ENCODE data around the gene STK33. TPM values are rescaled to one million over a fixed set of nuclear protein-coding genes. Genes with fewer than 3 reads are reported as not detected.

The STK33 gene
- total and polyA plus RNA-seq, 12 donors: 6.9 to 37.9 (median 30.1) TPM

- DNase-seq (no peak), ATAC-seq (no peak)
- no peaks in the 10 kb centered on the region for H3K36me3 ChIP-seq
- H3K27me3 ChIP-seq: no peaks in the 10 kb centered on the region
- peaks cover 0 to 14% (median 0%) of the 10 kb centered on the region in 11 donors for H3K9me3 ChIP-seq
- peaks cover 0 to 7% (median 0%) of the 10 kb centered on the region in 9 donors for H3K4me1 ChIP-seq
- TF ChIP-seq, protein P1, sequence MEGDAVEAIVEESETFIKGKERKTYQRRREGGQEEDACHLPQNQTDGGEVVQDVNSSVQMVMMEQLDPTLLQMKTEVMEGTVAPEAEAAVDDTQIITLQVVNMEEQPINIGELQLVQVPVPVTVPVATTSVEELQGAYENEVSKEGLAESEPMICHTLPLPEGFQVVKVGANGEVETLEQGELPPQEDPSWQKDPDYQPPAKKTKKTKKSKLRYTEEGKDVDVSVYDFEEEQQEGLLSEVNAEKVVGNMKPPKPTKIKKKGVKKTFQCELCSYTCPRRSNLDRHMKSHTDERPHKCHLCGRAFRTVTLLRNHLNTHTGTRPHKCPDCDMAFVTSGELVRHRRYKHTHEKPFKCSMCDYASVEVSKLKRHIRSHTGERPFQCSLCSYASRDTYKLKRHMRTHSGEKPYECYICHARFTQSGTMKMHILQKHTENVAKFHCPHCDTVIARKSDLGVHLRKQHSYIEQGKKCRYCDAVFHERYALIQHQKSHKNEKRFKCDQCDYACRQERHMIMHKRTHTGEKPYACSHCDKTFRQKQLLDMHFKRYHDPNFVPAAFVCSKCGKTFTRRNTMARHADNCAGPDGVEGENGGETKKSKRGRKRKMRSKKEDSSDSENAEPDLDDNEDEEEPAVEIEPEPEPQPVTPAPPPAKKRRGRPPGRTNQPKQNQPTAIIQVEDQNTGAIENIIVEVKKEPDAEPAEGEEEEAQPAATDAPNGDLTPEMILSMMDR (IDR thresholded peaks at IDR 0.05): no peak
- intact Hi-C loops (cut with DNase I): no loop called here
- 80 to 81% methylated on average over 3 of the region's 3 CpGs for WGBS, 2 donors
- no peak overlapping the region for H3K27ac ChIP-seq
- H3K4me3 ChIP-seq: no peak overlapping the region
Observed at GRCh38 chr11:8581300-8581699, 12.7 kb downstream of the STK33 start.

DNA sequence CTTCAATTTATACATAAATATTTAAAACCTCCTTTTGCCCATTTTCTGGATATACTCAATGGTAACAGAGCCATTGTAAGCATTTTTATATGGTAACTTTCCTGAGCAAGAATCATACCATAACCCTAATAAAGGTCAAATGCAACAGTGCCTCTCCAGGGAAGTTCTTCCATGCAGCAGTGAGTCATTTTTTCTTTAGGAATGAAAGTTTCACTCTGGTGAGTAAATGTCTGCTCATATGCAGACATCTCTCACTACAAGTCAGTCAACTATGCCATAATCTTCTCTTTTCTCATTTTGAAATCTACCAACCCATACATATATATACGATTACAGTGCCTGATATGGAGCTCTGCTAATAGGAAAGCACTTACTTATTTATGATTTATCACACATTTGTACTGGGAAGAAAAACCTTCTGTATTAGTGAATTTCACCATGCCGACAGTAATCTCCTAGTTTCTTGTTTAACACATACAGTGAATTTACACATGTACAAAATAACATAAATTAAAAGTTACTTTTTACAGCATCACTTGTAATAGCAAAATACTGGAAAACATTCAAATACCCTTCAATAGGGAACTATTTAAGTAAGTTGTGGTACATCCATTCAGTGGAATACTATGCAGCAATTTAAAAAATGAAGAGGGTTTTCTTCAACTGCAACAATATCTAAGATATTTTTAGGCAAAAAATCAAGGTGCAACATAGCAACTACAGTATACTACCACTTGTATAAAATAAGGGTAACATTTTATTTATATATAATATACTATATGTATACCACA lies 16.0 kb downstream of the STK33 start:
- TF ChIP-seq, protein P1 (IDR thresholded peaks at IDR 0.05): no peak
- 95 to 98% methylated on average over 2 of the region's 2 CpGs for WGBS, 2 donors
- H3K36me3 ChIP-seq: no peaks in the 10 kb centered on the region
- no peak overlapping the region for H3K27ac ChIP-seq
- H3K27me3 ChIP-seq: no peaks in the 10 kb centered on the region
- H3K9me3 ChIP-seq: peaks cover 0 to 14% (median 0%) of the 10 kb centered on the region in 11 donors
- intact Hi-C loops (cut with DNase I): loop anchor here in 1 of 10 donors (10.0 kb wide), 1 partner anchor 107 kb away; the partner anchor contains the start of genes RPL27A and TRIM66
- no peaks in the 10 kb centered on the region for H3K4me1 ChIP-seq
- H3K4me3 ChIP-seq: no peak overlapping the region
- no peak for DNase-seq
- no peak for ATAC-seq

DNA sequence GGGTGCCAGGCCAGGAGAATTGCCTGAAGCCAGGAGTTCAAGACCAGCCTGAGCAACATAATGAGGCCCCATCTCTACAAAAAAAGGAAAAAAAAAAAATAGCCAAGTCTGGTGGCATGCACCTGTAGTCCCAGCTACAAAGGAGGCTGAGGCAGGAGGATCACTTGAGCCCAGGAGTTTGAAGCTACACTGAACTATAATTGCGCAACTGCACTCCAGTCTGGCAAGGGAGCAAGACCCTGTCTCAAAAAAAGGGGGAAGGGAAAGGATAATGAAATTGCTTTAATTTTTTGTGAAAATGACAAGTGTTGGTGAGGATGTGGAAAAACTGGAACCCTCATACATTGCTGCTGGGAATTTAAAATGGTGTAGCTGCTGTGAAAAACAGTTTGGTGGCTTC lies 19.2 kb downstream of the STK33 start:
- TF ChIP-seq, protein P1 (IDR thresholded peaks at IDR 0.05): no peak
- no peak for ATAC-seq
- Histone ChIP-seq H3K36me3 (no peaks in the 10 kb centered on the region), H3K4me3 (no peak overlapping the region), H3K27ac (no peak overlapping the region), H3K27me3 (no peaks in the 10 kb centered on the region), H3K9me3 (peaks cover 0 to 14% (median 0%) of the 10 kb centered on the region in 11 donors), H3K4me1 (no peaks in the 10 kb centered on the region)
- no peak for DNase-seq
- 100% methylated on average over 1 of the region's 1 CpG for WGBS, 2 donors
- intact Hi-C loops (cut with DNase I): loop anchor here in 1 of 10 donors (10.0 kb wide), 1 partner anchor 110 kb away; the partner anchor contains the start of genes RPL27A and TRIM66

DNA sequence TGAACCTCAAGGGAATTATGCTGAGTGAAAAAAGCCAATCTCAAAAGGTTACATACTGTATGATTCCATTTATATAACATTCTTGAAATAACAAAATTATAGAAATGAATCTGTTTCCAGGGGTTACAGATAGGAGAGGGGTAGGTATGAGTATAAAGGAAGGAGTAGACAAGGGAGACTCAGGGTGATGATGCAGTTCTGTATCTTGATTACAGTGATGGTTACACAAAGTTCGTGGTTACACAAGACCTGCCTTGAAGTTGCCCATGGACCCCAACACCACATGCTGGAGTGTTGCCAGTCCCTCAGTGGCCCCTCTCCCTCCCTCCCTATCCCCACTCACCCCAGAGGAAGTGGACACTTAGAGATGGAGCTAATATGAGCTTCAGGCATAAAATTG lies 20.3 kb downstream of the STK33 start:
- Histone ChIP-seq H3K27me3 (no peaks in the 10 kb centered on the region), H3K4me3 (no peak overlapping the region), H3K4me1 (no peaks in the 10 kb centered on the region), H3K27ac (no peak overlapping the region), H3K36me3 (no peaks in the 10 kb centered on the region), H3K9me3 (peaks cover 0 to 11% (median 0%) of the 10 kb centered on the region in 11 donors)
- TF ChIP-seq, protein P1 (IDR thresholded peaks at IDR 0.05): no peak
- intact Hi-C loops (cut with DNase I): loop anchor here in 1 of 10 donors (10.0 kb wide), 1 partner anchor 111 kb away; the partner anchor contains the start of genes RPL27A and TRIM66
- 92 to 97% methylated on average over 1 of the region's 1 CpG for WGBS, 2 donors
- ATAC-seq (no peak), DNase-seq (no peak)

Measured in heart right ventricle (tissue), 16 donors.